Fibroblast of lung (primary cell): ENCODE results near the gene KPNA1. TPM values are rescaled to one million over a fixed set of nuclear protein-coding genes. Genes with fewer than 3 reads are reported as not detected.

Source experiments
- DNase-seq, 2 donors: peaks; one replicate each; pipeline versions ENCODE4 v3.0.0 to v3.0.0-alpha.2; 2010; ENCODE audit warnings: low read depth in 2 of 2
- H2AFZ ChIP-seq: 2 replicates; pipeline ENCODE4 v1.5.1; 2012; ENCODE audit warnings: low read length, control low read depth, inconsistent platforms
- H3K27ac ChIP-seq: 2 replicates; pipeline ENCODE4 v1.5.1; 2011; ENCODE audit warnings: low read length, control low read depth; ENCODE audit not compliant: insufficient read depth
- H3K27me3 ChIP-seq: 2 replicates; pipeline ENCODE4 v1.5.1; 2011; ENCODE audit warnings: mild to moderate bottlenecking, low read length; ENCODE audit not compliant: control insufficient read depth, insufficient read depth
- H3K36me3 ChIP-seq: 2 replicates; pipeline ENCODE4 v1.5.1; 2011; ENCODE audit warnings: low read length; ENCODE audit not compliant: control insufficient read depth, insufficient read depth
- H3K4me1 ChIP-seq: 2 replicates; pipeline ENCODE4 v1.5.1; 2011; ENCODE audit warnings: low read length; ENCODE audit not compliant: control insufficient read depth, insufficient read depth; ENCODE audit errors: extremely low read depth
- H3K4me2 ChIP-seq: 2 replicates; pipeline ENCODE4 v1.5.1; 2011; ENCODE audit warnings: low read length, control low read depth; ENCODE audit not compliant: insufficient read depth; ENCODE audit errors: extremely low read depth
- H3K4me3 ChIP-seq, 4 experiments: fragments of 200-600 bp in 1 of 4; sonication (generic) in 1 of 4; replicated peaks in 1 of 4; 2 replicates each; pipeline ENCODE4 v1.5.1; 2011 to 2016; ENCODE audit warnings: low read length in 4 of 4, low read depth in 3 of 4, mild to moderate bottlenecking in 3 of 4, control low read depth in 2 of 4, inconsistent platforms in 1 of 4, mixed read lengths in 1 of 4; ENCODE audit not compliant: insufficient read depth in 1 of 4; ENCODE audit errors: control extremely low read depth in 1 of 4
- H3K79me2 ChIP-seq: 2 replicates; pipeline ENCODE4 v1.5.1; 2012; ENCODE audit warnings: mild to moderate bottlenecking, low read length, inconsistent platforms; ENCODE audit not compliant: control insufficient read depth, insufficient read depth
- H3K9ac ChIP-seq: 2 replicates; pipeline ENCODE4 v1.5.1; 2011; ENCODE audit warnings: mild to moderate bottlenecking, low read length, control low read depth; ENCODE audit not compliant: insufficient read depth
- H3K9me3 ChIP-seq: 2 replicates; pipeline ENCODE4 v1.5.1; 2012; ENCODE audit warnings: low read depth, low read length; ENCODE audit not compliant: control insufficient read depth, insufficient read depth
- H4K20me1 ChIP-seq: 2 replicates; pipeline ENCODE4 v1.5.1; 2011; ENCODE audit warnings: low read length; ENCODE audit not compliant: control insufficient read depth, insufficient read depth; ENCODE audit errors: extremely low read depth
- CTCF ChIP-seq, 2 donors: IDR thresholded peaks in 1 of 2; conservative IDR thresholded peaks in 1 of 2; 1 replicate in 1 of 2; 2 replicates in 1 of 2; pipeline ENCODE4 v1.5.1; 2011 to 2012; ENCODE audit warnings: low read length in 2 of 2, control low read depth in 1 of 2, inconsistent platforms in 1 of 2, low read depth in 1 of 2, mild to moderate bottlenecking in 1 of 2
- EZH2 ChIP-seq: IDR thresholded peaks from 2 replicates; pipeline ENCODE4 v1.5.1; 2012; ENCODE audit warnings: low read length, control low read depth, mild to moderate bottlenecking; ENCODE audit errors: missing control alignments
- polyA plus RNA-seq, 2 donors: library from polyadenylated mRNA; depleted of rRNA in 1 of 2; stranded (reverse) in 1 of 2; unstranded in 1 of 2; fragments of >200 nt; gene quantifications; 2 replicates each; pipeline ENCODE4 v1.2.1, GENCODE V29; 2011 to 2012; ENCODE audit warnings: missing spikeins in 1 of 2
- total RNA-seq: library from RNA; depleted of rRNA; stranded (reverse); fragments of >200 nt; gene quantifications from 2 replicates; pipeline ENCODE4 v1.2.1, GENCODE V29; 2014

Gene KPNA1
- total and polyA plus RNA-seq, 2 donors (not counting 1 experiment from before 2014, with no cell fraction given): 23.9 to 56.0 TPM

GRCh38 chr3:122562923-122563716 lies 48.4 kb upstream of the KPNA1 start:
- no peaks in the 10 kb centered on the region for H3K4me1 ChIP-seq
- peaks cover 5% of the 10 kb centered on the region for H3K36me3 ChIP-seq
- H3K4me2 ChIP-seq: peak overlapping the region; percentile 64
- peak overlapping the region; percentile 96 for H3K27ac ChIP-seq
- H4K20me1 ChIP-seq: no peaks in the 10 kb centered on the region
- DNase-seq: peak in 1 of 2 donors; percentile 7
- no peak overlapping the region for H2AFZ ChIP-seq
- H3K9ac ChIP-seq: peak overlapping the region; percentile 92
- H3K4me3 ChIP-seq: peak overlapping the region; percentile 82 to 97 (median 90)
- no peaks in the 10 kb centered on the region for H3K9me3 ChIP-seq
- no peak for TF ChIP-seq CTCF (conservative IDR thresholded peaks at IDR 0.05 in 1 of 2, IDR thresholded peaks at IDR 0.05 in 1 of 2; ENCODE audit: low read depth in 1 of 2, low read length in 2 of 2)
- TF ChIP-seq EZH2: no peak
- peaks cover 19% of the 10 kb centered on the region for H3K79me2 ChIP-seq
- H3K27me3 ChIP-seq: no peaks in the 10 kb centered on the region

- DNase-seq: peak; percentile 55 to 79
- Histone ChIP-seq H3K9ac (no peak overlapping the region), H3K36me3 (peaks cover 2% of the 10 kb centered on the region), H3K27me3 (no peaks in the 10 kb centered on the region), H3K79me2 (peaks cover 16% of the 10 kb centered on the region), H3K27ac (no peak overlapping the region), H4K20me1 (no peaks in the 10 kb centered on the region), H3K4me2 (no peak overlapping the region), H2AFZ (no peak overlapping the region), H3K4me3 (no peak overlapping the region), H3K9me3 (no peaks in the 10 kb centered on the region), H3K4me1 (no peaks in the 10 kb centered on the region)
- peak; percentile 45 to 63 for TF ChIP-seq CTCF (conservative IDR thresholded peaks at IDR 0.05 in 1 of 2, IDR thresholded peaks at IDR 0.05 in 1 of 2; ENCODE audit: low read depth in 1 of 2, low read length in 2 of 2)
- TF ChIP-seq EZH2: no peak
Observed at GRCh38 chr3:122560680-122561079, 45.9 kb upstream of the KPNA1 start.

- DNase-seq: no peak
- Histone ChIP-seq H3K27ac (no peak overlapping the region), H3K27me3 (no peaks in the 10 kb centered on the region), H3K4me3 (no peak overlapping the region), H3K79me2 (peaks cover 11% of the 10 kb centered on the region), H3K9me3 (no peaks in the 10 kb centered on the region), H3K4me2 (no peak overlapping the region), H4K20me1 (no peaks in the 10 kb centered on the region), H3K4me1 (no peaks in the 10 kb centered on the region), H2AFZ (no peak overlapping the region), H3K36me3 (no peaks in the 10 kb centered on the region), H3K9ac (no peak overlapping the region)
- TF ChIP-seq CTCF (conservative IDR thresholded peaks at IDR 0.05 in 1 of 2, IDR thresholded peaks at IDR 0.05 in 1 of 2; ENCODE audit: low read depth in 1 of 2, low read length in 2 of 2) (no peak), EZH2 (no peak)
Observed at GRCh38 chr3:122559906-122560305, 45.2 kb upstream of the KPNA1 start.
